Sigmoid colon (tissue), 7 donors: ENCODE data around the gene HMCN2. TPM values are rescaled to one million over a fixed set of nuclear protein-coding genes. Genes with fewer than 3 reads are reported as not detected.

Experiments
- DNase-seq: peaks from one replicate; pipeline ENCODE4 v3.0.0-alpha.2; 2019
- H3K27ac ChIP-seq, 4 donors: fragments of 200-600 bp; sonication (generic); one replicate each; pipeline ENCODE4 v1.5.1; 2016 to 2019; ENCODE audit warnings: mild to moderate bottlenecking in 1 of 4
- H3K27me3 ChIP-seq, 3 donors: fragments of 200-600 bp; sonication (generic); one replicate each; pipeline ENCODE4 v1.5.1; 2019; ENCODE audit warnings: mild to moderate bottlenecking in 1 of 3
- H3K36me3 ChIP-seq, 4 donors: fragments of 200-600 bp; sonication (generic); one replicate each; pipeline ENCODE4 v1.5.1; 2016 to 2019
- H3K4me1 ChIP-seq, 4 donors: fragments of 200-600 bp; sonication (generic); one replicate each; pipeline ENCODE4 v1.5.1; 2017 to 2019
- H3K4me3 ChIP-seq, 4 donors: fragments of 200-600 bp; sonication (generic); one replicate each; pipeline ENCODE4 v1.5.1; 2017 to 2019; ENCODE audit warnings: mild to moderate bottlenecking in 2 of 4, moderate library complexity in 1 of 4
- H3K9me3 ChIP-seq, 4 donors: fragments of 200-600 bp in 3 of 4; sonication (generic) in 3 of 4; one replicate each; pipeline versions ENCODE4 v1.5.1 to v1.6.1; 2013 to 2019
- CTCF ChIP-seq, 4 experiments: fragments of 450-650 bp in 3 of 4; fragments of 200-600 bp in 1 of 4; IDR thresholded peaks; one replicate each; pipeline ENCODE4 v1.5.1; 2016 to 2019; ENCODE audit warnings: antibody characterized with exemption in 4 of 4, mild to moderate bottlenecking in 3 of 4, moderate library complexity in 2 of 4
- EP300 ChIP-seq, 4 donors: sonication (generic); formaldehyde crosslinking; IDR thresholded peaks; one replicate each; pipeline ENCODE4 v1.6.1; 2017; ENCODE audit warnings: antibody characterized with exemption in 4 of 4
- POLR2A ChIP-seq, 2 donors: fragments of 450-650 bp; IDR thresholded peaks; one replicate each; pipeline ENCODE4 v1.6.1; 2016; ENCODE audit warnings: antibody characterized with exemption in 2 of 2, mild to moderate bottlenecking in 2 of 2, moderate library complexity in 2 of 2
- POLR2AphosphoS5 ChIP-seq, 4 donors: sonication (generic); formaldehyde crosslinking; IDR thresholded peaks; one replicate each; pipeline ENCODE4 v1.6.1; 2017; ENCODE audit warnings: antibody characterized with exemption in 4 of 4
- WGBS, 2 donors: extraction: QIAGEN DNeasy Blood & Tissue Kit; methylation state at CpG; one replicate each; pipeline ENCODE4 v1.1.7; 2013; 5-methylcytosine and 5-hydroxymethylcytosine counted together
- intact Hi-C: fragments of 100-400 bp; cut with DNase I; formaldehyde crosslinking; loops from one replicate; pipeline ENCODE4 v1.15.1; 2023
- polyA plus RNA-seq, 3 donors: library from polyadenylated mRNA; stranded (reverse); fragments of 200-250 nt; gene quantifications; one replicate each; pipeline ENCODE4 v1.2.3, GENCODE V29; 2013
- total RNA-seq, 4 donors: library from RNA; depleted of rRNA; stranded (reverse); fragments of >200 nt; gene quantifications; one replicate each; pipeline ENCODE4 v1.1.0, GENCODE V29; 2016
- donor health status: healthy with polysubstance abuse.
- donor health status: Bipolar disorder and iron deficiency.
- donor health status: healthy.

HMCN2 gene
- total and polyA plus RNA-seq, 7 donors: 3.6 to 106 (median 13.2) TPM

- H3K27ac ChIP-seq: peak overlapping the region in 1 of 4 donors; percentile 84
- H3K4me1 ChIP-seq: peaks cover 0 to 47% (median 29%) of the 10 kb centered on the region in 4 donors
- no peak overlapping the region for H3K4me3 ChIP-seq
- TF ChIP-seq EP300 (IDR thresholded peaks at IDR 0.05) (no peak), POLR2A (IDR thresholded peaks at IDR 0.05) (no peak), CTCF (IDR thresholded peaks at IDR 0.05) (no peak), POLR2AphosphoS5 (IDR thresholded peaks at IDR 0.05) (no peak)
- H3K9me3 ChIP-seq: no peaks in the 10 kb centered on the region
- no peaks in the 10 kb centered on the region for H3K36me3 ChIP-seq
- 27 to 43% methylated on average over 7 of the region's 7 CpGs for WGBS, 2 donors
- intact Hi-C loops: no loop called here
- H3K27me3 ChIP-seq: no peaks in the 10 kb centered on the region
- no peak for DNase-seq
Measured at GRCh38 chr9:130453487-130453886, 187.9 kb downstream of the HMCN2 start.

GRCh38 chr9:130454096-130454811 lies 188.7 kb downstream of the HMCN2 start:
- no peak overlapping the region for H3K27ac ChIP-seq
- H3K9me3 ChIP-seq: no peaks in the 10 kb centered on the region
- no peak for DNase-seq
- no peak overlapping the region for H3K4me3 ChIP-seq
- intact Hi-C loops: no loop called here
- WGBS, 2 donors: 93 to 94% methylated on average over 10 of the region's 10 CpGs
- H3K36me3 ChIP-seq: no peaks in the 10 kb centered on the region
- no peaks in the 10 kb centered on the region for H3K27me3 ChIP-seq
- TF ChIP-seq CTCF (IDR thresholded peaks at IDR 0.05) (no peak), POLR2AphosphoS5 (IDR thresholded peaks at IDR 0.05) (no peak)
- H3K4me1 ChIP-seq: peaks cover 0 to 42% (median 29%) of the 10 kb centered on the region in 4 donors

- intact Hi-C loops: no loop called here
- H3K36me3 ChIP-seq: no peaks in the 10 kb centered on the region
- no peak overlapping the region for H3K4me3 ChIP-seq
- peaks cover 0 to 40% (median 29%) of the 10 kb centered on the region in 4 donors for H3K4me1 ChIP-seq
- no peak overlapping the region for H3K27ac ChIP-seq
- no peaks in the 10 kb centered on the region for H3K27me3 ChIP-seq
- H3K9me3 ChIP-seq: no peaks in the 10 kb centered on the region
- TF ChIP-seq CTCF (IDR thresholded peaks at IDR 0.05): no peak
- no peak for TF ChIP-seq EP300 (IDR thresholded peaks at IDR 0.05)
- TF ChIP-seq POLR2A (IDR thresholded peaks at IDR 0.05): no peak
- TF ChIP-seq POLR2AphosphoS5 (IDR thresholded peaks at IDR 0.05): no peak
- 31 to 93% methylated on average over 3 of the region's 3 CpGs for WGBS, 2 donors
- DNase-seq: no peak
Measured at GRCh38 chr9:130454812-130455325, 189.3 kb downstream of the HMCN2 start.

- Histone ChIP-seq H3K4me3 (no peak overlapping the region), H3K9me3 (no peaks in the 10 kb centered on the region), H3K36me3 (no peaks in the 10 kb centered on the region), H3K4me1 (peaks cover 0 to 16% (median 9%) of the 10 kb centered on the region in 4 donors), H3K27me3 (peaks cover 0 to 3% (median 0%) of the 10 kb centered on the region in 3 donors), H3K27ac (no peak overlapping the region)
- intact Hi-C loops: no loop called here
- 92% methylated on average over 23 of the region's 23 CpGs for WGBS, 2 donors
- TF ChIP-seq CTCF (IDR thresholded peaks at IDR 0.05) (no peak), POLR2A (IDR thresholded peaks at IDR 0.05) (no peak), POLR2AphosphoS5 (IDR thresholded peaks at IDR 0.05) (no peak), EP300 (IDR thresholded peaks at IDR 0.05) (no peak)
- no peak for DNase-seq
Measured at GRCh38 chr9:130458027-130458803, 192.7 kb downstream of the HMCN2 start.
